Transverse colon (tissue), 4 donors: ENCODE data around the gene GEMIN2. TPM values are rescaled to one million over a fixed set of nuclear protein-coding genes. Genes with fewer than 3 reads are reported as not detected.
A peak's percentile ranks its signal among the peaks of the same experiment; 100 is the strongest.
"Not testable (repeated sequence)": the region's sequence is repeated elsewhere in the genome, so short reads cannot be mapped to it uniquely, and the experiment has no call there.

Experiments
- DNase-seq: peaks from one replicate; pipeline ENCODE4 v3.0.0-alpha.2; 2019
- H3K27ac ChIP-seq, 4 donors: fragments of 200-600 bp; sonication (generic); 2 replicates each; pipeline ENCODE4 v1.5.1; 2016 to 2018; ENCODE audit warnings: inconsistent platforms in 4 of 4
- H3K27me3 ChIP-seq: fragments of 200-600 bp; sonication (generic); 2 replicates; pipeline ENCODE4 v1.5.1; 2017; ENCODE audit warnings: inconsistent platforms
- H3K36me3 ChIP-seq, 4 donors: fragments of 200-600 bp; sonication (generic); 2 replicates each; pipeline ENCODE4 v1.5.1; 2017 to 2019; ENCODE audit warnings: inconsistent platforms in 4 of 4
- H3K4me1 ChIP-seq, 4 donors: fragments of 200-600 bp; sonication (generic); 2 replicates each; pipeline ENCODE4 v1.5.1; 2017 to 2020; ENCODE audit warnings: inconsistent platforms in 4 of 4
- H3K4me3 ChIP-seq, 4 donors: fragments of 200-600 bp; sonication (generic); 1 replicate in 1 of 4; 2 replicates in 3 of 4; pipeline versions ENCODE4 v1.5.1 to v1.6.1; 2017 to 2019; ENCODE audit warnings: inconsistent platforms in 4 of 4
- H3K9me3 ChIP-seq, 2 donors: fragments of 200-600 bp; sonication (generic); 2 replicates each; pipeline ENCODE4 v1.5.1; 2017 to 2019; ENCODE audit warnings: inconsistent platforms in 2 of 2
- CTCF ChIP-seq, 5 experiments: fragments of 200-600 bp in 3 of 5; fragments of 450-650 bp in 2 of 5; sonication (generic) in 3 of 5; IDR thresholded peaks; 1 replicate in 2 of 5; 2 replicates in 3 of 5; pipeline ENCODE4 v1.5.1; 2016 to 2017; ENCODE audit warnings: antibody characterized with exemption in 5 of 5, inconsistent platforms in 3 of 5, mild to moderate bottlenecking in 2 of 5, moderate library complexity in 1 of 5
- EP300 ChIP-seq: sonication (generic); formaldehyde crosslinking; IDR thresholded peaks from one replicate; pipeline ENCODE4 v1.6.1; 2017; ENCODE audit warnings: antibody characterized with exemption, low read depth
- POLR2A ChIP-seq: fragments of 450-650 bp; IDR thresholded peaks from one replicate; pipeline ENCODE4 v1.6.1; 2016; ENCODE audit warnings: antibody characterized with exemption, mild to moderate bottlenecking, moderate library complexity
- POLR2AphosphoS5 ChIP-seq, 3 donors: sonication (generic); formaldehyde crosslinking; IDR thresholded peaks; one replicate each; pipeline ENCODE4 v1.6.1; 2016; ENCODE audit warnings: antibody characterized with exemption in 3 of 3
- WGBS, 2 donors: methylation state at CpG; one replicate each; pipeline ENCODE4 v1.1.5; 2018; ENCODE audit warnings: low coverage in 1 of 2; 5-methylcytosine and 5-hydroxymethylcytosine counted together
- in situ Hi-C, 4 donors: fragments of 200-750 bp; cut with MboI; loops; one replicate each; pipeline versions ENCODE4 v1.15.0 to v1.15.1; 2017; ENCODE audit warnings: low sequenced_read_pairs in 3 of 4, low pct_ligation_motif_present in 1 of 4, low pct_unique_long_range_greater_than_20kb in 1 of 4
- intact Hi-C: fragments of 100-400 bp; cut with DNase I; formaldehyde crosslinking; loops from one replicate; pipeline ENCODE4 v1.15.1; 2023; ENCODE audit warnings: low total_unique reads
- total RNA-seq, 4 donors: library from RNA; depleted of rRNA; stranded (reverse); fragments of >200 nt; gene quantifications; one replicate each; pipeline ENCODE4 v1.1.0, GENCODE V29; 2016

GEMIN2 gene
- total RNA-seq, 4 donors from 2014 or later, result 11.5 to 75.0 (median 20.0) TPM; not detected in 1

GRCh38 chr14:39181693-39182047, 67.5 kb downstream of the GEMIN2 start:
- TF ChIP-seq POLR2AphosphoS5 (IDR thresholded peaks at IDR 0.05) (no peak), EP300 (no peak), POLR2A (no peak), CTCF (IDR thresholded peaks at IDR 0.05) (no peak)
- Histone ChIP-seq H3K4me3 (no peak overlapping the region), H3K9me3 (no peaks in the 10 kb centered on the region), H3K27ac (no peak overlapping the region), H3K4me1 (peaks cover under 1 to 6% (median 5%) of the 10 kb centered on the region in 4 donors), H3K36me3 (peaks cover 0 to 84% (median 34%) of the 10 kb centered on the region in 4 donors), H3K27me3 (no peaks in the 10 kb centered on the region)
- 89% methylated on average over 5 of the region's 5 CpGs for WGBS, 2 donors
- intact Hi-C loops (no loop called here), in situ Hi-C loops (no loop called here)
- no peak for DNase-seq

- intact Hi-C loops, result no loop called here
- in situ Hi-C loops, result no loop called here
- Histone ChIP-seq H3K27ac (no peak overlapping the region), H3K36me3 (peaks cover 0 to 71% (median 27%) of the 10 kb centered on the region in 4 donors), H3K4me3 (no peak overlapping the region), H3K9me3 (no peaks in the 10 kb centered on the region), H3K27me3 (no peaks in the 10 kb centered on the region), H3K4me1 (no peaks in the 10 kb centered on the region)
- DNase-seq, result no peak
- 100% methylated on average over 1 of the region's 1 CpG for WGBS, 2 donors
- no peak for TF ChIP-seq EP300
- no peak for TF ChIP-seq CTCF (IDR thresholded peaks at IDR 0.05)
- no peak for TF ChIP-seq POLR2AphosphoS5 (IDR thresholded peaks at IDR 0.05)
- TF ChIP-seq POLR2A, result no peak
These were observed 68.9 kb downstream of the GEMIN2 start for GRCh38 chr14:39182770-39183684.

GRCh38 chr14:39183685-39184003, 69.5 kb downstream of the GEMIN2 start:
- H3K27me3 ChIP-seq, H3K9me3 ChIP-seq, H3K4me1 ChIP-seq, intact Hi-C loops, in situ Hi-C loops, H3K4me3 ChIP-seq, DNase-seq, H3K27ac ChIP-seq: not testable (repeated sequence)
- WGBS, 2 donors, result 89 to 95% methylated on average over 3 to 5 of the region's 5 CpGs
- H3K36me3 ChIP-seq, result peaks cover 0 to 65% (median 24%) of the 10 kb centered on the region in 4 donors

GRCh38 chr14:39184628-39185255, 70.6 kb downstream of the GEMIN2 start:
- H3K27me3 ChIP-seq, result no peaks in the 10 kb centered on the region
- no peak overlapping the region for H3K4me3 ChIP-seq
- WGBS, 2 donors, result 94 to 96% methylated on average over 3 to 4 of the region's 4 CpGs
- H3K27ac ChIP-seq, result no peak overlapping the region
- H3K9me3 ChIP-seq, result no peaks in the 10 kb centered on the region
- no peaks in the 10 kb centered on the region for H3K4me1 ChIP-seq
- H3K36me3 ChIP-seq, result peaks cover 0 to 54% (median 18%) of the 10 kb centered on the region in 4 donors
- in situ Hi-C loops, result no loop called here
- DNase-seq, result no peak
- intact Hi-C loops, result no loop called here
- TF ChIP-seq EP300 (no peak), POLR2A (no peak), POLR2AphosphoS5 (IDR thresholded peaks at IDR 0.05) (peak in 1 of 3 donors; percentile 24), CTCF (IDR thresholded peaks at IDR 0.05) (no peak)
